PC-3 (cell line): ENCODE results near the gene NDFIP2. TPM values are rescaled to one million over a fixed set of nuclear protein-coding genes. Genes with fewer than 3 reads are reported as not detected.

ENCODE experiments used
- ATAC-seq: fragments of 200-7000 bp; cut with Tn5 transposase; 2 replicates; pipeline ENCODE4 v1.9.1; 2020; ENCODE audit warnings: mild to moderate bottlenecking, moderate library complexity
- BruUV-seq: library from RNA; stranded (reverse); fragments of 400-500 nt; replicated peaks from 2 replicates; lab custom pipeline; 2021; lab: Mats Ljungman, UMichigan
- CTCF ChIA-PET: fragments of 300-600 bp; sonication (Branson Sonifier 250); formaldehyde crosslinking; loops from one replicate; lab custom pipeline; 2022; ENCODE audit warnings: antibody characterized with exemption; lab: Charles Lee
- POLR2A ChIA-PET: fragments of 300-600 bp; sonication (Branson Sonifier 250); formaldehyde crosslinking; loops from one replicate; lab custom pipeline; 2022; ENCODE audit warnings: antibody characterized with exemption; ENCODE audit not compliant: unreplicated experiment; lab: Charles Lee
- DNase-seq: peaks from one replicate; pipeline ENCODE4 v3.0.0-alpha.2; 2015
- H2AFZ ChIP-seq: fragments of 300-600 bp; sonication (generic); 2 replicates; pipeline ENCODE4 v1.6.0; 2016; ENCODE audit warnings: antibody characterized with exemption, low read length
- H3F3A ChIP-seq: fragments of 300-600 bp; sonication (generic); one replicate; pipeline ENCODE4 v1.6.0; 2017; ENCODE audit warnings: antibody characterized with exemption, low read length, control low read depth, mild to moderate bottlenecking; ENCODE audit not compliant: unreplicated experiment
- H3K27ac ChIP-seq: fragments of 300-600 bp; sonication (generic); 2 replicates; pipeline ENCODE4 v1.5.1; 2016; ENCODE audit warnings: mild to moderate bottlenecking, low read length
- H3K27me3 ChIP-seq: fragments of 300-600 bp; sonication (generic); 2 replicates; pipeline ENCODE4 v1.6.1; 2016; ENCODE audit warnings: low read length, mixed read lengths
- H3K36me3 ChIP-seq: fragments of 300-600 bp; sonication (generic); 2 replicates; pipeline ENCODE4 v1.6.1; 2016; ENCODE audit warnings: low read depth, mixed run types, low read length, mixed read lengths
- H3K4me1 ChIP-seq: fragments of 300-600 bp; sonication (generic); 2 replicates; pipeline ENCODE4 v1.5.1; 2016; ENCODE audit warnings: low read length; ENCODE audit not compliant: insufficient read depth
- H3K4me2 ChIP-seq: fragments of 300-600 bp; sonication (generic); 2 replicates; pipeline ENCODE4 v1.6.0; 2016; ENCODE audit warnings: low read length
- H3K4me3 ChIP-seq: fragments of 300-600 bp; sonication (generic); 2 replicates; pipeline ENCODE4 v1.5.1; 2016; ENCODE audit warnings: mild to moderate bottlenecking, low read length, mixed read lengths
- H3K79me2 ChIP-seq: fragments of 300-600 bp; sonication (generic); 2 replicates; pipeline ENCODE4 v1.6.1; 2017; ENCODE audit warnings: low read length, mixed read lengths
- H3K9ac ChIP-seq: fragments of 300-600 bp; sonication (generic); 2 replicates; pipeline ENCODE4 v1.6.0; 2016; ENCODE audit warnings: mild to moderate bottlenecking, low read length
- H3K9me2 ChIP-seq: fragments of 300-600 bp; sonication (generic); replicated peaks from 2 replicates; pipeline ENCODE4 v1.6.1; 2016; ENCODE audit warnings: mixed run types, low read length, mixed read lengths
- H3K9me3 ChIP-seq: fragments of 300-600 bp; sonication (generic); 2 replicates; pipeline ENCODE4 v1.6.1; 2016; ENCODE audit warnings: low read length, mixed read lengths
- H4K20me1 ChIP-seq: fragments of 300-600 bp; sonication (generic); 2 replicates; pipeline ENCODE4 v1.6.1; 2016; ENCODE audit warnings: low read length, mixed read lengths
- CTCF ChIP-seq: fragments of 300-600 bp; sonication (generic); conservative IDR thresholded peaks from 2 replicates; pipeline ENCODE4 v1.5.1; 2017; ENCODE audit warnings: antibody characterized with exemption, low read depth, mild to moderate bottlenecking, low read length
- EZH2 ChIP-seq: fragments of 300-600 bp; sonication (generic); IDR thresholded peaks from one replicate; pipeline ENCODE4 v1.6.1; 2017; ENCODE audit warnings: antibody characterized with exemption, mild to moderate bottlenecking, low read length; ENCODE audit not compliant: unreplicated experiment
- EZH2phosphoT487 ChIP-seq: fragments of 300-600 bp; sonication (generic); IDR thresholded peaks from 2 replicates; pipeline ENCODE4 v1.6.1; 2018; ENCODE audit warnings: mild to moderate bottlenecking, antibody characterized with exemption, low read length, borderline replicate concordance
- intact Hi-C: fragments of 100-400 bp; cut with micrococcal nuclease; formaldehyde crosslinking; loops from 2 replicates; pipeline ENCODE4 v1.9.0; 2023
- total RNA-seq: library from RNA; depleted of rRNA; stranded (reverse); fragments of >200 nt; gene quantifications from 2 replicates; pipeline ENCODE4 v1.2.3, GENCODE V29; 2014

NDFIP2 gene
- total RNA-seq, 1 experiment from 2014 or later, result 19.5 TPM

- ChIA-PET POLR2A (no interaction called here), CTCF (no interaction called here)
- H3K4me1 ChIP-seq, result peaks cover 15% of the 10 kb centered on the region
- peaks cover 5% of the 10 kb centered on the region for H3K36me3 ChIP-seq
- DNase-seq, result no peak
- H3F3A ChIP-seq, result no peaks in the 10 kb centered on the region
- H3K4me3 ChIP-seq, result no peak overlapping the region
- no peaks in the 10 kb centered on the region for H3K9me3 ChIP-seq
- H3K9ac ChIP-seq, result no peak overlapping the region
- H3K9me2 ChIP-seq, result no peaks in the 10 kb centered on the region
- no TSS peak for BruUV-seq
- H3K27me3 ChIP-seq, result no peaks in the 10 kb centered on the region
- H3K79me2 ChIP-seq, result peaks cover 48% of the 10 kb centered on the region
- H2AFZ ChIP-seq, result no peak overlapping the region
- no peaks in the 10 kb centered on the region for H4K20me1 ChIP-seq
- H3K4me2 ChIP-seq, result no peak overlapping the region
- no peak for ATAC-seq
- intact Hi-C loops, result no loop called here
- TF ChIP-seq EZH2 (no peak), CTCF (no peak), EZH2phosphoT487 (no peak)
- no peak overlapping the region for H3K27ac ChIP-seq
These were observed 35.6 kb downstream of the NDFIP2 start for GRCh38 chr13:79516595-79516994.

- Histone ChIP-seq H3K4me3 (no peak overlapping the region), H3K9me2 (no peaks in the 10 kb centered on the region), H3K4me1 (peaks cover 15% of the 10 kb centered on the region), H3K4me2 (no peak overlapping the region), H3K9ac (no peak overlapping the region), H3K36me3 (peaks cover 12% of the 10 kb centered on the region), H3K79me2 (peaks cover 33% of the 10 kb centered on the region), H2AFZ (no peak overlapping the region), H3K27me3 (no peaks in the 10 kb centered on the region), H3K9me3 (no peaks in the 10 kb centered on the region), H4K20me1 (no peaks in the 10 kb centered on the region), H3K27ac (peak overlapping the region; percentile 42), H3F3A (no peaks in the 10 kb centered on the region)
- ATAC-seq, result peak; percentile 76
- ChIA-PET CTCF (no interaction called here), POLR2A (interaction anchor here (1.3 kb wide), 1 partner anchor 38 kb away, joined by 4 read pairs; the partner anchor contains the start of gene NDFIP2)
- BruUV-seq, result no TSS peak
- TF ChIP-seq EZH2phosphoT487 (no peak), EZH2 (no peak), CTCF (no peak)
- intact Hi-C loops, result no loop called here
- peak; percentile 59 for DNase-seq
These were observed 38.3 kb downstream of the NDFIP2 start for GRCh38 chr13:79519255-79519654.

GRCh38 chr13:79522583-79522982 is 41.6 kb downstream of the NDFIP2 start:
- H3K79me2 ChIP-seq, result peaks cover 27% of the 10 kb centered on the region
- H3K36me3 ChIP-seq, result peaks cover 16% of the 10 kb centered on the region
- H3K4me2 ChIP-seq, result no peak overlapping the region
- no peaks in the 10 kb centered on the region for H3K27me3 ChIP-seq
- ATAC-seq, result no peak; the same call in 1 of the 2 replicates
- ChIA-PET POLR2A (no interaction called here), CTCF (no interaction called here)
- no peak for TF ChIP-seq EZH2phosphoT487
- TF ChIP-seq EZH2, result no peak
- TF ChIP-seq CTCF, result no peak
- intact Hi-C loops, result no loop called here
- no peaks in the 10 kb centered on the region for H3K9me3 ChIP-seq
- no peak overlapping the region for H2AFZ ChIP-seq
- H3F3A ChIP-seq, result no peaks in the 10 kb centered on the region
- BruUV-seq, result no TSS peak
- H4K20me1 ChIP-seq, result 0 out of 2 replicates have a peak, but pooled peaks cover 6% of the 10 kb centered on the region
- H3K27ac ChIP-seq, result no peak overlapping the region
- H3K9me2 ChIP-seq, result no peaks in the 10 kb centered on the region
- H3K9ac ChIP-seq, result no peak overlapping the region
- H3K4me1 ChIP-seq, result peaks cover 31% of the 10 kb centered on the region
- DNase-seq, result peak; percentile 27
- no peak overlapping the region for H3K4me3 ChIP-seq
